Measurements from ENCODE around the gene TNS3. TPM values are rescaled to one million over a fixed set of nuclear protein-coding genes. Genes with fewer than 3 reads are reported as not detected.
"Not testable (repeated sequence)": the region's sequence is repeated elsewhere in the genome, so short reads cannot be mapped to it uniquely, and the experiment has no call there.

The TNS3 gene
- total RNA-seq, 2 donors from 2014 or later, result 0.37 to 0.71 TPM

- Mint-ChIP-seq H3K36me3 (ENCODE audit: low read depth) (no peaks in the 10 kb centered on the region), H3K27me3 (no peaks in the 10 kb centered on the region), H3K9me3 (no peaks in the 10 kb centered on the region), H3K4me1 (no peaks in the 10 kb centered on the region), H3K27ac (no peak overlapping the region), H3K4me3 (no peak overlapping the region)
- no peak for ATAC-seq (replicated peaks)
Observed at GRCh38 chr7:47268851-47269836, 312.8 kb downstream of the TNS3 start.

GRCh38 chr7:47267346-47267745 lies 314.6 kb downstream of the TNS3 start:
- Mint-ChIP-seq H3K9me3 (no peaks in the 10 kb centered on the region), H3K4me3 (no peak overlapping the region), H3K4me1 (no peaks in the 10 kb centered on the region), H3K36me3 (ENCODE audit: low read depth) (no peaks in the 10 kb centered on the region), H3K27me3 (no peaks in the 10 kb centered on the region), H3K27ac (no peak overlapping the region)
- ATAC-seq (replicated peaks), result no peak

- no peak for ATAC-seq (replicated peaks)
- Mint-ChIP-seq H3K27ac (no peak overlapping the region), H3K4me1 (no peaks in the 10 kb centered on the region), H3K9me3 (no peaks in the 10 kb centered on the region), H3K27me3 (peaks cover 3% of the 10 kb centered on the region), H3K36me3 (ENCODE audit: low read depth) (no peaks in the 10 kb centered on the region), H3K4me3 (no peak overlapping the region)
Observed at GRCh38 chr7:47266799-47267198, 315.1 kb downstream of the TNS3 start.

- Mint-ChIP-seq H3K4me3 (no peak overlapping the region), H3K27me3 (peaks cover 4% of the 10 kb centered on the region), H3K27ac (no peak overlapping the region), H3K4me1 (no peaks in the 10 kb centered on the region), H3K36me3 (ENCODE audit: low read depth) (no peaks in the 10 kb centered on the region), H3K9me3 (no peaks in the 10 kb centered on the region)
- ATAC-seq (replicated peaks), result peak; percentile 26
Observed at GRCh38 chr7:47266131-47266706, 315.7 kb downstream of the TNS3 start.

GRCh38 chr7:47265621-47266020 lies 316.3 kb downstream of the TNS3 start:
- no peak for ATAC-seq (replicated peaks)
- Mint-ChIP-seq H3K4me3 (no peak overlapping the region), H3K36me3 (ENCODE audit: low read depth) (no peaks in the 10 kb centered on the region), H3K27me3 (peaks cover 4% of the 10 kb centered on the region), H3K9me3 (no peaks in the 10 kb centered on the region), H3K27ac (no peak overlapping the region), H3K4me1 (no peaks in the 10 kb centered on the region)

GRCh38 chr7:47264021-47264651 lies 317.8 kb downstream of the TNS3 start:
- H3K27ac Mint-ChIP-seq, result no peak overlapping the region
- peaks cover 3% of the 10 kb centered on the region for H3K9me3 Mint-ChIP-seq
- no peak overlapping the region for H3K4me3 Mint-ChIP-seq
- H3K27me3 Mint-ChIP-seq, result peaks cover 7% of the 10 kb centered on the region
- no peaks in the 10 kb centered on the region for H3K4me1 Mint-ChIP-seq
- ATAC-seq (replicated peaks), result no peak
- no peaks in the 10 kb centered on the region for H3K36me3 Mint-ChIP-seq (ENCODE audit: low read depth)

- peaks cover 7% of the 10 kb centered on the region for H3K27me3 Mint-ChIP-seq
- H3K4me3 Mint-ChIP-seq, result no peak overlapping the region
- ATAC-seq (replicated peaks), result no peak
- no peak overlapping the region for H3K27ac Mint-ChIP-seq
- H3K9me3 Mint-ChIP-seq, result peaks cover 3% of the 10 kb centered on the region
- H3K4me1 Mint-ChIP-seq, result no peaks in the 10 kb centered on the region
- no peaks in the 10 kb centered on the region for H3K36me3 Mint-ChIP-seq (ENCODE audit: low read depth)
Observed at GRCh38 chr7:47262881-47263280, 319.0 kb downstream of the TNS3 start.

- ATAC-seq (replicated peaks); H3K36me3 Mint-ChIP-seq (ENCODE audit: low read depth); H3K27ac Mint-ChIP-seq; H3K9me3 Mint-ChIP-seq; H3K4me1 Mint-ChIP-seq; H3K4me3 Mint-ChIP-seq: not testable (repeated sequence)
- H3K27me3 Mint-ChIP-seq, result peaks cover 11% of the 10 kb centered on the region
Observed at GRCh38 chr7:47262160-47262559, 319.8 kb downstream of the TNS3 start.

GRCh38 chr7:47260270-47260669 lies 321.6 kb downstream of the TNS3 start:
- H3K4me3 Mint-ChIP-seq, result no peak overlapping the region
- H3K27me3 Mint-ChIP-seq, result peaks cover 25% of the 10 kb centered on the region
- peaks cover 3% of the 10 kb centered on the region for H3K9me3 Mint-ChIP-seq
- H3K36me3 Mint-ChIP-seq (ENCODE audit: low read depth), result no peaks in the 10 kb centered on the region
- no peaks in the 10 kb centered on the region for H3K4me1 Mint-ChIP-seq
- no peak overlapping the region for H3K27ac Mint-ChIP-seq
- no peak for ATAC-seq (replicated peaks)

- H3K36me3 Mint-ChIP-seq (ENCODE audit: low read depth), result no peaks in the 10 kb centered on the region
- H3K27me3 Mint-ChIP-seq, result peaks cover 25% of the 10 kb centered on the region
- no peak for ATAC-seq (replicated peaks)
- no peak overlapping the region for H3K27ac Mint-ChIP-seq
- peaks cover 3% of the 10 kb centered on the region for H3K9me3 Mint-ChIP-seq
- no peak overlapping the region for H3K4me3 Mint-ChIP-seq
- H3K4me1 Mint-ChIP-seq, result no peaks in the 10 kb centered on the region
Observed at GRCh38 chr7:47259682-47260081, 322.2 kb downstream of the TNS3 start.

- ATAC-seq (replicated peaks), result no peak
- H3K4me1 Mint-ChIP-seq, result no peaks in the 10 kb centered on the region
- peaks cover 3% of the 10 kb centered on the region for H3K9me3 Mint-ChIP-seq
- H3K4me3 Mint-ChIP-seq, result no peak overlapping the region
- H3K36me3 Mint-ChIP-seq (ENCODE audit: low read depth), result no peaks in the 10 kb centered on the region
- peaks cover 25% of the 10 kb centered on the region for H3K27me3 Mint-ChIP-seq
- no peak overlapping the region for H3K27ac Mint-ChIP-seq
Observed at GRCh38 chr7:47258798-47259197, 323.1 kb downstream of the TNS3 start.

GRCh38 chr7:47256016-47256415 lies 325.9 kb downstream of the TNS3 start:
- Mint-ChIP-seq H3K27ac (no peak overlapping the region), H3K36me3 (ENCODE audit: low read depth) (no peaks in the 10 kb centered on the region), H3K27me3 (peaks cover 32% of the 10 kb centered on the region), H3K9me3 (peaks cover 3% of the 10 kb centered on the region), H3K4me3 (no peak overlapping the region), H3K4me1 (no peaks in the 10 kb centered on the region)
- no peak for ATAC-seq (replicated peaks)

GRCh38 chr7:47255441-47255840 lies 326.5 kb downstream of the TNS3 start:
- Mint-ChIP-seq H3K4me3 (no peak overlapping the region), H3K27me3 (peaks cover 32% of the 10 kb centered on the region), H3K27ac (no peak overlapping the region), H3K9me3 (peaks cover 3% of the 10 kb centered on the region), H3K36me3 (ENCODE audit: low read depth) (no peaks in the 10 kb centered on the region), H3K4me1 (no peaks in the 10 kb centered on the region)
- no peak for ATAC-seq (replicated peaks)

GRCh38 chr7:47255007-47255406 lies 326.9 kb downstream of the TNS3 start:
- Mint-ChIP-seq H3K4me3 (peak overlapping the region; percentile 42), H3K4me1 (no peaks in the 10 kb centered on the region), H3K27me3 (peaks cover 29% of the 10 kb centered on the region), H3K9me3 (no peaks in the 10 kb centered on the region), H3K36me3 (ENCODE audit: low read depth) (no peaks in the 10 kb centered on the region), H3K27ac (no peak overlapping the region)
- ATAC-seq (replicated peaks), result no peak

All from activated T-helper 17 cell treated with anti-CD3 and anti-CD28 coated beads, Interleukin-2, amount 50 U/mL, for 72 hours (primary cell).